ENCODE measurements around the gene MMP24OS.

Gene MMP24OS

DNA sequence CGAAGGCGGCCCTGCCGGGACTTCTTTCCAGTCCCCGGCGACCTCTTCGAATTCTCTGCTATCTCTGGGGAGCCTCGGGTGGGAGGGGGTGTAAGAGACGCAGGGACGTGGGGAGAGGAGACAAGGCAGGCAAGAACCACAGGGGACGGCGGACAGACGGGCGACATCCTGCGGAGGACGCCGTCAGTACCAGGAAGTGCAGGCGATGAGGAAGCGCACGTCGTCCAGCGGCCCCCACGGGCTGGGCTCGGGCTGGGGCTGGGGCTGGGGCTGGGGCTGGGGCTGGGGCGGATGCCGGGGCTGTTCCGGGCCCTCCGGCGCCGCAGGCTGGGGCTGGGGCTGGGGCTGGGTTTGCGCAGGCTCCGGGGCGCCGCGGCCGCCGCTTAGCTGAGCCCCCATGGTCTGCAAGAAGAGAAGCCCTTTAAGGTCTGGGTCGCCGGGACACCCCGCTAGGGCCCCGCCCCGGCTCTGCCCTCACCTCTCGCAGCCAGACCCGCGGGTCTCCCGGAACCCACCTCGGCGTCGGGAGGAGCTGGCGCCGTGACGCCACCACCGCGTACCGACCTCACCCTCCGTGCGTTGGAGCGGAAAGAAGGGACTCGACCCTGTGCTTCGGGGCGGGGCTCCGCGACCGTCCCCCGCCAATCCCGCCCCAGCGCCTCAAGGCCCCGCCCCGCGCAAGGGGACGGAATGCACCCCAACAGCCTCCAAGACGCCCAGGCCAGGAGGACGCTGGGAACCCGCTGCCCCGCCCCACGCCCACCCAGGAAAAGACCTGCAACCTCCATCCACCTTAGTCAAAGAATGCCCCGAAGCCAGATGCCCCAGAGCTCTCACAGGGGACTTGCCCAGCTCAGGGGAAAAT lies at the start of gene MMP24OS:
TSS of gene MMP24OS (minus strand) at position 592 of the 865 bp plus-strand sequence. CDS start at position 399, 193 bp downstream.
- in situ Hi-C loops (cut with MboI; ENCODE audit: low sequenced_read_pairs, unreplicated experiment), result no loop called here
- TF ChIP-seq, protein P1, sequence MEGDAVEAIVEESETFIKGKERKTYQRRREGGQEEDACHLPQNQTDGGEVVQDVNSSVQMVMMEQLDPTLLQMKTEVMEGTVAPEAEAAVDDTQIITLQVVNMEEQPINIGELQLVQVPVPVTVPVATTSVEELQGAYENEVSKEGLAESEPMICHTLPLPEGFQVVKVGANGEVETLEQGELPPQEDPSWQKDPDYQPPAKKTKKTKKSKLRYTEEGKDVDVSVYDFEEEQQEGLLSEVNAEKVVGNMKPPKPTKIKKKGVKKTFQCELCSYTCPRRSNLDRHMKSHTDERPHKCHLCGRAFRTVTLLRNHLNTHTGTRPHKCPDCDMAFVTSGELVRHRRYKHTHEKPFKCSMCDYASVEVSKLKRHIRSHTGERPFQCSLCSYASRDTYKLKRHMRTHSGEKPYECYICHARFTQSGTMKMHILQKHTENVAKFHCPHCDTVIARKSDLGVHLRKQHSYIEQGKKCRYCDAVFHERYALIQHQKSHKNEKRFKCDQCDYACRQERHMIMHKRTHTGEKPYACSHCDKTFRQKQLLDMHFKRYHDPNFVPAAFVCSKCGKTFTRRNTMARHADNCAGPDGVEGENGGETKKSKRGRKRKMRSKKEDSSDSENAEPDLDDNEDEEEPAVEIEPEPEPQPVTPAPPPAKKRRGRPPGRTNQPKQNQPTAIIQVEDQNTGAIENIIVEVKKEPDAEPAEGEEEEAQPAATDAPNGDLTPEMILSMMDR (IDR thresholded peaks at IDR 0.05; ENCODE audit: borderline replicate concordance, control extremely low read depth, extremely low read depth, insufficient read depth, missing control alignments), result peak; percentile 80
- DNase-seq (ENCODE audit: low spot score), result peak; percentile 97

DNA sequence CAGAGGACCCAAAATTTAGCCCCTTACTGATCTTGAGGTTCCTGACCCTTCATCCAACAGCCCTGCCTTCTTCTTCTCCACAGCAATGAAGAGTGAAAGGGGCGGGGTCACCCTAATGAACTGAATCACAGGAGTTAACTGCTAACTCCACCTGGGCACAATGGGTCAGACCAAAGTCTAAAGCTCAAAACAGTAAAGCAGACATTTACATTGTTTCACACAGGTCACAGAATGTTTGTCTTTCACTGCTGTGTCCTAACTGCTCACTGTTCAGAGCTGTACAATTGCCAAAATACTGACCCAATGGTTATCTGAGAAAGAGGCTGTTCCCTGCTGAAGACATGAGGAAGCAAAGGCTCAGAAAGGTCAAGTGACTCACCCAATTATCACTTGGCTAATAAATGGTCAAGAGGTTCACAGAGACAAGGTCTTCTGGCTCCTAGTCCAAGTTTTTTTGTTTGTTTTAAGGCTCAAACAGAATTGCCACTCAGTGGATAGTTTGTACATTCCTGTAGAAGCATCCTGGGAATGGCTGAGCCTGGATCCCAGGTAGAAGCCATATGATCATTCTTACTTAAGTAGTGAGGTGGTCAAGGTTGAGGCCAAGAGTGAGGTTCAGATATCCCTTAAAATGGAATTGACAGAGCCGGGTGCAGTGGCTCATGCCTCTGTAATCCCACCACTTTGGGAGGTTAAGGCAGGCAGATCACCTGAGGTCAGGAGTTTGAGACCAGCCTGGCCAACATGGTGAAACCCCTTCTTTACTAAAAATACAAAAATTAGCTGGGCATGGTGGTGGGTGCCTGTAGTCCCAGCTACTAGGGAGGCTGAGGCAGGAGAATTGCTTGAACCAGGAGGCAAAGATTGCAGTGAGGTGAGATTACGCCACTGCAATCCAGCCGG lies 49.4 kb upstream of the MMP24OS start:
- in situ Hi-C loops (cut with MboI; ENCODE audit: low sequenced_read_pairs, unreplicated experiment), result no loop called here
- TF ChIP-seq, protein P1 (IDR thresholded peaks at IDR 0.05; ENCODE audit: borderline replicate concordance, control extremely low read depth, extremely low read depth, insufficient read depth, missing control alignments), result no peak
- DNase-seq (ENCODE audit: low spot score), result no peak

DNA sequence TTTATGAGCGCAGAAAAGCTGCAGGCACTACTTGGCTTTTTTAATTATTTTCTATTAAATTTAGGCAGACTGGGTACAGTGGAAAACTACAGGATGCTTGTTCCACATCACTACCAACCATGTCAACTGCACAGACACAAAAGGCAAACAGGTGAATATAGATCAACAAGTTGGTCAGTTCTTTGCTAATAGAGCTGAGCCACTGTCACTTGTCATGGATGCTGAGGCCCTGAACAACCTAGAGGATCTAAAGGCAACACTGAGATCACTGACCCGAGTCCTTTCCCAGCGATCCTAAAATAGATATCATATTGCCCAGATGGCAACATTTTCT lies 48.8 kb upstream of the MMP24OS start:
- in situ Hi-C loops (cut with MboI; ENCODE audit: low sequenced_read_pairs, unreplicated experiment), result no loop called here
- no peak for DNase-seq (ENCODE audit: low spot score)
- TF ChIP-seq, protein P1 (IDR thresholded peaks at IDR 0.05; ENCODE audit: borderline replicate concordance, control extremely low read depth, extremely low read depth, insufficient read depth, missing control alignments), result no peak

DNA sequence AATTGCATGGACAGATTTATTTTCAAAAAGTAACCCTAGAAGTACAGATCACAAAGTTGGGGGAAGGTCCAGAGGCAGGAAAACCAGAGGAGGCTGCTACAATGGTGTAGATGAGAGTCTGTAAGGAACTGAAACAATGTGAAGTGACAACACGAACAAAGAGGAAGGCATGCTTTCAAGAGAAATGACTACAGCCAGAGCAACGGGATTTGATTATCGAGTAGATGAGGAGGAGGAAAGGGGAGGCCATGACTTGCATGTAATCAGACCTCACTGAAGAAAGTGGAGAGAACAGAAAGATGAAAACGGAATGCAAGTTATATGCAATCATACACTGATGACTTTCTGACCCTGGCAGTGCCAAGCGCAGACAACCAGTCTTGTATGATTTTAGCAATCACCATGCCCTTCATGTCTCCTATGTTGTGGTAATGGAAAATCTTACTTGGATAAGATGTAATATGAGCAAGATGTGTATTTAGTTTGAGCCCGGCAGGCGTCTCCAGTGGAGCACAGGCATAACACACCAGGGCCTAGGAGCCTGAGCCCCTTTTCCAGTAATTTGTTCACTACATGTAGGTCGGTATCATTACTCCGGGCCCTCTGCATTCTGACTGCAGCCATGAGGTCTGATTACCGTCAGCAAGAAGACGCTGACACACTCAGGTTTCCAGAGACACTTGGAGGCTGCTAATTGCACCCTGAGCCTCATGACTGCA lies 48.3 kb upstream of the MMP24OS start:
- in situ Hi-C loops (cut with MboI; ENCODE audit: low sequenced_read_pairs, unreplicated experiment), result no loop called here
- TF ChIP-seq, protein P1 (IDR thresholded peaks at IDR 0.05; ENCODE audit: borderline replicate concordance, control extremely low read depth, extremely low read depth, insufficient read depth, missing control alignments), result no peak
- DNase-seq (ENCODE audit: low spot score), result no peak

DNA sequence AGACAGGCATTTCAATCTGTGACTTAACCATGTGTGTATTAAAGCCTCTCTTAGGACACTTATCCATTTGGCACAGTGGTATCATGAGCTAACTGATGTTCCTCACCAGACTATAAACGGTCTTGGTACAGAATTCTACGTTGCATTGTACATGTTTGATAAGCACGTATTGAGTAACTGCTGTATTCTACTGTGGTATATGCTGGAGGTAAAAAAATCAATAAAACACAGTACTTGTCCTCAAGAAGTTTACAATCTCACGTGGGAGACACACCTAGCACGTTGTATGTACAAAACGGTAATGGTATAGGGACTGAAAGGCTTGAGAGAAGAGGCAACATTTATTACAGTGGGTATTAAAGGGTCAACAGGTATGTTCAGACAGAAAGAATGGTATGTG lies 47.5 kb upstream of the MMP24OS start:
- in situ Hi-C loops (cut with MboI; ENCODE audit: low sequenced_read_pairs, unreplicated experiment), result no loop called here
- TF ChIP-seq, protein P1 (IDR thresholded peaks at IDR 0.05; ENCODE audit: borderline replicate concordance, control extremely low read depth, extremely low read depth, insufficient read depth, missing control alignments), result no peak
- DNase-seq (ENCODE audit: low spot score), result no peak

Data from GM13976 (cell line).